Tibial artery (tissue), 4 donors: ENCODE results near the gene AK8.
A peak's percentile ranks its signal among the peaks of the same experiment; 100 is the strongest.

Experiments
- DNase-seq, 2 donors: peaks; one replicate each; pipeline ENCODE4 v3.0.0-alpha.2; 2019
- H3K27ac ChIP-seq, 2 donors: fragments of 200-600 bp; sonication (generic) in 1 of 2; 1 replicate in 1 of 2; 2 replicates in 1 of 2; pipeline ENCODE4 v1.5.1; 2018 to 2019; ENCODE audit warnings: mild to moderate bottlenecking in 1 of 2
- H3K27me3 ChIP-seq, 2 donors: fragments of 200-600 bp; sonication (generic) in 1 of 2; one replicate each; pipeline versions ENCODE4 v1.5.1 to v1.6.0; 2016 to 2019
- H3K36me3 ChIP-seq, 3 donors: fragments of 200-600 bp; sonication (generic) in 2 of 3; one replicate each; pipeline ENCODE4 v1.5.1; 2016 to 2019; ENCODE audit warnings: mild to moderate bottlenecking in 2 of 3
- H3K4me1 ChIP-seq, 4 donors: fragments of 200-600 bp; sonication (generic) in 2 of 4; 1 replicate in 3 of 4; 2 replicates in 1 of 4; pipeline ENCODE4 v1.5.1; 2016 to 2019
- H3K4me3 ChIP-seq, 2 donors: fragments of 200-600 bp; sonication (generic) in 1 of 2; 1 replicate in 1 of 2; 2 replicates in 1 of 2; pipeline ENCODE4 v1.5.1; 2018 to 2019; ENCODE audit warnings: mild to moderate bottlenecking in 2 of 2
- H3K9me3 ChIP-seq, 3 donors: fragments of 200-600 bp; sonication (generic) in 1 of 3; one replicate each; pipeline ENCODE4 v1.5.1; 2016 to 2019
- CTCF ChIP-seq, 2 experiments: fragments of 200-600 bp in 1 of 2; fragments of 450-650 bp in 1 of 2; IDR thresholded peaks; one replicate each; pipeline ENCODE4 v1.5.1; 2017 to 2019; ENCODE audit warnings: antibody characterized with exemption in 2 of 2, mild to moderate bottlenecking in 1 of 2, moderate library complexity in 1 of 2
- intact Hi-C: fragments of 100-400 bp; cut with DNase I; formaldehyde crosslinking; loops from one replicate; pipeline ENCODE4 v1.15.0; 2023; ENCODE audit warnings: low total_unique reads

Gene AK8

GRCh38 chr9:132857031-132857430, 21.1 kb downstream of the AK8 start:
- Histone ChIP-seq H3K27me3 (peaks cover 0 to 14% of the 10 kb centered on the region in 2 donors), H3K4me1 (peaks cover 0 to 6% (median 0%) of the 10 kb centered on the region in 4 donors), H3K36me3 (no peaks in the 10 kb centered on the region), H3K9me3 (no peaks in the 10 kb centered on the region), H3K4me3 (no peak overlapping the region), H3K27ac (peak overlapping the region; percentile 20 to 30)
- intact Hi-C loops: no loop called here
- peak; percentile 76 to 86 for DNase-seq
- TF ChIP-seq CTCF (IDR thresholded peaks at IDR 0.05): no peak

- H3K27ac ChIP-seq: no peak overlapping the region
- DNase-seq: no peak
- H3K27me3 ChIP-seq: peaks cover 0 to 14% of the 10 kb centered on the region in 2 donors
- no peak overlapping the region for H3K4me3 ChIP-seq
- peaks cover 0 to 6% (median 0%) of the 10 kb centered on the region in 4 donors for H3K4me1 ChIP-seq
- TF ChIP-seq CTCF (IDR thresholded peaks at IDR 0.05): no peak
- intact Hi-C loops: no loop called here
- no peaks in the 10 kb centered on the region for H3K9me3 ChIP-seq
- no peaks in the 10 kb centered on the region for H3K36me3 ChIP-seq
These were observed 22.2 kb downstream of the AK8 start for GRCh38 chr9:132855904-132856303.

GRCh38 chr9:132854832-132855231, 23.3 kb downstream of the AK8 start:
- Histone ChIP-seq H3K27me3 (peaks cover 0 to 14% of the 10 kb centered on the region in 2 donors), H3K9me3 (no peaks in the 10 kb centered on the region), H3K36me3 (no peaks in the 10 kb centered on the region), H3K27ac (no peak overlapping the region), H3K4me1 (peaks cover 0 to 6% (median 0%) of the 10 kb centered on the region in 4 donors), H3K4me3 (no peak overlapping the region)
- no peak for TF ChIP-seq CTCF (IDR thresholded peaks at IDR 0.05)
- DNase-seq: no peak
- intact Hi-C loops: no loop called here

GRCh38 chr9:132853482-132853881, 24.6 kb downstream of the AK8 start:
- peaks cover 0 to 6% (median 0%) of the 10 kb centered on the region in 4 donors for H3K4me1 ChIP-seq

GRCh38 chr9:132849185-132849706, 28.8 kb downstream of the AK8 start:
- H3K27me3 ChIP-seq: no peaks in the 10 kb centered on the region
- no peaks in the 10 kb centered on the region for H3K4me1 ChIP-seq
- no peaks in the 10 kb centered on the region for H3K9me3 ChIP-seq
- no peak overlapping the region for H3K27ac ChIP-seq
- intact Hi-C loops: no loop called here
- no peak for TF ChIP-seq CTCF (IDR thresholded peaks at IDR 0.05)
- no peak for DNase-seq
- H3K4me3 ChIP-seq: no peak overlapping the region
- H3K36me3 ChIP-seq: no peaks in the 10 kb centered on the region

More at GRCh38 chr9:132853482-132853881, 24.6 kb downstream of the AK8 start:
- intact Hi-C loops: no loop called here
- Histone ChIP-seq H3K9me3 (no peaks in the 10 kb centered on the region), H3K27me3 (peaks cover 0 to 11% of the 10 kb centered on the region in 2 donors), H3K36me3 (no peaks in the 10 kb centered on the region), H3K27ac (no peak overlapping the region), H3K4me3 (no peak overlapping the region)
- no peak for DNase-seq
- no peak for TF ChIP-seq CTCF (IDR thresholded peaks at IDR 0.05)
